EH (cell line): ENCODE measurements around the gene ZBTB1.
A peak's percentile ranks its signal among the peaks of the same experiment; 100 is the strongest.
"Not testable (repeated sequence)": the region's sequence is repeated elsewhere in the genome, so short reads cannot be mapped to it uniquely, and the experiment has no call there.

Experiments used
- DNase-seq: peaks from one replicate; pipeline ENCODE4 v3.0.0-alpha.2; 2015; ENCODE audit warnings: low read depth

The ZBTB1 gene

DNA sequence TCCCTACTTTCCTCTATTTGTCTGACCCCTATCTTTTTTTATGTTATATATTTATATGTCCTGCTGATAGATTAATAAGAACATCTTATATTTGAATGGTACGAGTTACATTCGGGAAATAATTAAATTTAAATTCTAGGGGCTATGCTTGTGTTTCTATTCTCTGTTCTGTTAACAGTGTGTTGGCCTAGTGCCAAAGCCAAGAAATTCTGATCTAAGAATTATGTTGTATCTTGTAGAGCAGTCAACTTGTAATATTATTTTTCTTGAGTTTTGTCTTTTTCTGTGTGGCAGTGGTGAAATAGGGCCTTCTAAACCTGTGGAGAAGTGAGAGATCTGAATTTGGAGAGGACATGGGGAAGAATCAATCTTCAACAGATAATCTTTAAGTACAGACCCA, 27.0 kb downstream of the ZBTB1 start:
- no peak for DNase-seq

DNA sequence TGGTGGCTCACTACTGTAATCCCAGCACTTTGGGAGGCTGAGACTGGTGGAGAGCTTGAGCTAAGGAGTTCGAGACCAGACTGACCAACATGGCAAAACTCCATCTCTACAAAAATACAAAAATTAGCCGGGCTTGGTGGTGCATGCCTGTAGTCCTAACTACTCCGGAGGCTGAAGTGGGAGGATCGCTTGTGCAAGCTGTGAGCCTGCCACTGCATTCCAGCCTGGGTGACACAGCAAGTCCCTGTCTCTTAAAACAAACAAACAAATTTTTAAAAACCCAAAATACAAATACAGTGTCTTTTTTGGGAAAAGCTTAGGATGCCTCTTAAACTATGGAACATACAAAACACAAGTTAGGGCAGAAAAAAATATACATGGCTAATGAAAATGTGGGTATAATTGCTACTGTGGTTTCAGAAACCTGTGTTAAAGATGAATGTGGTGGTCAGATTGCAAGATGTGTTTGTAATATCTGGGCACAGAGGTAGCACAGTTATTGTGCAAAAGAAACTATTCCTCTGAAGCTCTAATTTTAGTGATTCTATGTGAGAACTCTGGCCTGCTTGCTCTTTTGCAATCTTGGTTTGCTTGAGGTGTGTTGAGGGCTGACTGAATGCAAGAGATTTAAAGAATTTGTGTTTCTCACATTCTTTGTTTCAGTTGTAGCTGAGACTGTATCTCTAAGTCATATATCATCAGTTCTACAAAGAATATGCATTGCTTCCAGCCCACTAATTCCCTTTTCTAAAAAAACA, 32.1 kb downstream of the ZBTB1 start:
- DNase-seq = peak; percentile 81

DNA sequence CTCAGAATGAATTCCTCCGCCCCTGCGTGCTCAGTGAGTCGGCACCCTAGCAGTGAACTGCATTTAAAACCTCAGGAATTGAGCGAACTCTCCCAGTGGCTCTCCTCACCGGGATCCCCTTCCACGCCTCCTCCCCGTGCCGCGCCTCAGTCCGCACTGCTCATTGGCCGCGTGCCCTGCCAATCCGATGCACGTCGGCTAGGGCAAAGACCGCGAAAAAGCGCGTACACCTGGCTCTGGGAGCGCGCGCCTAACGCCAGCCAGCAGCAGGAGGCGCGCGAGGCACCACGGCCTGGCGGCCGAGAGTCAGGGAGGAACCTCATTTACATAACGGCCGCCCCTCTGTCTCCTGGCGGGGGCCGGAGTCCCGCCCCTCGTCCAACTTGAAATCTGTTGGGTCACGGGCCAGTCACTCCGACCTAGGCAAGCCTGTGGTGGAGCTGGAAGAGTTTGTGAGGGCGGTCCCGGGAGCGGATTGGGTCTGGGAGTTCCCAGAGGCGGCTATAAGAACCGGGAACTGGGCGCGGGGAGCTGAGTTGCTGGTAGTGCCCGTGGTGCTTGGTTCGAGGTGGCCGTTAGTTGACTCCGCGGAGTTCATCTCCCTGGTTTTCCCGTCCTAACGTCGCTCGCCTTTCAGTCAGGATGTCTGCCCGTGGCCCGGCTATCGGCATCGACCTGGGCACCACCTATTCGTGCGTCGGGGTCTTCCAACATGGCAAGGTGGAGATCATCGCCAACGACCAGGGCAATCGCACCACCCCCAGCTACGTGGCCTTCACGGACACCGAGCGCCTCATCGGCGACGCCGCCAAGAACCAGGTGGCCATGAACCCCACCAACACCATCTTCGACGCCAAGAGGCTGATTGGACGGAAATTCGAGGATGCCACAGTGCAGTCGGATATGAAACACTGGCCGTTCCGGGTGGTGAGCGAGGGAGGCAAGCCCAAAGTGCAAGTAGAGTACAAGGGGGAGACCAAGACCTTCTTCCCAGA, 35.9 kb downstream of the ZBTB1 start, which contains the start of gene HSPA2:
TSS of gene HSPA2 (plus strand) at position 534 of the 995 bp plus-strand sequence. CDS start at position 643, 109 bp downstream.
- DNase-seq = peak; percentile 99

DNA sequence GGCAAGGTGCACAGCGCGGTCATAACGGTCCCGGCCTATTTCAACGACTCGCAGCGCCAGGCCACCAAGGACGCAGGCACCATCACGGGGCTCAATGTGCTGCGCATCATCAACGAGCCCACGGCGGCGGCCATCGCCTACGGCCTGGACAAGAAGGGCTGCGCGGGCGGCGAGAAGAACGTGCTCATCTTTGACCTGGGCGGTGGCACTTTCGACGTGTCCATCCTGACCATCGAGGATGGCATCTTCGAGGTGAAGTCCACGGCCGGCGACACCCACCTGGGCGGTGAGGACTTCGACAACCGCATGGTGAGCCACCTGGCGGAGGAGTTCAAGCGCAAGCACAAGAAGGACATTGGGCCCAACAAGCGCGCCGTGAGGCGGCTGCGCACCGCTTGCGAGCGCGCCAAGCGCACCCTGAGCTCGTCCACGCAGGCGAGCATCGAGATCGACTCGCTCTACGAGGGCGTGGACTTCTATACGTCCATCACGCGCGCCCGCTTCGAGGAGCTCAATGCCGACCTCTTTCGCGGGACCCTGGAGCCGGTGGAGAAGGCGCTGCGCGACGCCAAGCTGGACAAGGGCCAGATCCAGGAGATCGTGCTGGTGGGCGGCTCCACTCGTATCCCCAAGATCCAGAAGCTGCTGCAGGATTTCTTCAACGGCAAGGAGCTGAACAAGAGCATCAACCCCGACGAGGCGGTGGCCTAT, 36.8 kb downstream of the ZBTB1 start:
- peak; percentile 32 for DNase-seq

DNA sequence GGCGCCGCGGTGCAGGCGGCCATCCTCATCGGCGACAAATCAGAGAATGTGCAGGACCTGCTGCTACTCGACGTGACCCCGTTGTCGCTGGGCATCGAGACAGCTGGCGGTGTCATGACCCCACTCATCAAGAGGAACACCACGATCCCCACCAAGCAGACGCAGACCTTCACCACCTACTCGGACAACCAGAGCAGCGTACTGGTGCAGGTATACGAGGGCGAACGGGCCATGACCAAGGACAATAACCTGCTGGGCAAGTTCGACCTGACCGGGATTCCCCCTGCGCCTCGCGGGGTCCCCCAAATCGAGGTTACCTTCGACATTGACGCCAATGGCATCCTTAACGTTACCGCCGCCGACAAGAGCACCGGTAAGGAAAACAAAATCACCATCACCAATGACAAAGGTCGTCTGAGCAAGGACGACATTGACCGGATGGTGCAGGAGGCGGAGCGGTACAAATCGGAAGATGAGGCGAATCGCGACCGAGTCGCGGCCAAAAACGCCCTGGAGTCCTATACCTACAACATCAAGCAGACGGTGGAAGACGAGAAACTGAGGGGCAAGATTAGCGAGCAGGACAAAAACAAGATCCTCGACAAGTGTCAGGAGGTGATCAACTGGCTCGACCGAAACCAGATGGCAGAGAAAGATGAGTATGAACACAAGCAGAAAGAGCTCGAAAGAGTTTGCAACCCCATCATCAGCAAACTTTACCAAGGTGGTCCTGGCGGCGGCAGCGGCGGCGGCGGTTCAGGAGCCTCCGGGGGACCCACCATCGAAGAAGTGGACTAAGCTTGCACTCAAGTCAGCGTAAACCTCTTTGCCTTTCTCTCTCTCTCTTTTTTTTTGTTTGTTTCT, 37.6 kb downstream of the ZBTB1 start:
- DNase-seq = peak; percentile 26

DNA sequence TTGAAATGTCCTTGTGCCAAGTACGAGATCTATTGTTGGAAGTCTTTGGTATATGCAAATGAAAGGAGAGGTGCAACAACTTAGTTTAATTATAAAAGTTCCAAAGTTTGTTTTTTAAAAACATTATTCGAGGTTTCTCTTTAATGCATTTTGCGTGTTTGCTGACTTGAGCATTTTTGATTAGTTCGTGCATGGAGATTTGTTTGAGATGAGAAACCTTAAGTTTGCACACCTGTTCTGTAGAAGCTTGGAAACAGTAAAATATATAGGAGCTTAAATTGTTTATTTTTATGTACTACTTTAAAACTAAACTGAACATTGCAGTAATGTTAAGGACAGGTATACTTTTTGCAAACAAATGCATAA, 38.2 kb downstream of the ZBTB1 start:
- DNase-seq = no peak

DNA sequence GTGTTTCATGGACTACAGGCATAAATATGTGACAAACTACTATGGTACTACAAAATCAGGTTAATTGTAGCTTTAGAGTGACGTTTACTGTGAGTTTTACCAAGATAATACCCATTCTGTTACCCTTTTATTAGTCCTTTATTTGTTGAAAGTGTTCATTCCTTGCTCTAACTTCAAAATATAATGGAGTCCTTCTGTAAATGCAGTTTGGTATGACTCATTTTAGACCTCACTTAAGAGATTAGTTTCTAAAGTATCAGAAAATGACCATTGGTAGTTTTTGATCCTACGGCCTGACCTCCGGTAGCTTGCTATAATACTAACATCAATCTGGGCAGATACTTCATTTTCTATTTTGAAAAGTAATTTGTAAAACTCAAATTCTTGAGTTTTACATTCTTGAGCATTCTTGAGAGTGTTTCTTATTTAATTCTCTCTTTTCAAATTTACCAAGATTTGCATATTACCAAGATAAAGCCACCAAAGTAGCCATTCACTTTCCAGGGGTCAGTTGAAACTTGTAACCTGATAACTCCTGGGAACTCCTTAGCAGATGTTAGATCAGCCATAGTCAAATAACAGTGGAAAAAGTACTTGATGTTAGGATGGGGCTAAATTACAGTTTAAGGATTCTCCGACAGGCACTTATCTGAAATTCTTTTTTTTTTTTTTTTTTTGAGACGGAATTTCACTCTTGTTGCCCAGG, 40.2 kb downstream of the ZBTB1 start:
- DNase-seq = no peak

DNA sequence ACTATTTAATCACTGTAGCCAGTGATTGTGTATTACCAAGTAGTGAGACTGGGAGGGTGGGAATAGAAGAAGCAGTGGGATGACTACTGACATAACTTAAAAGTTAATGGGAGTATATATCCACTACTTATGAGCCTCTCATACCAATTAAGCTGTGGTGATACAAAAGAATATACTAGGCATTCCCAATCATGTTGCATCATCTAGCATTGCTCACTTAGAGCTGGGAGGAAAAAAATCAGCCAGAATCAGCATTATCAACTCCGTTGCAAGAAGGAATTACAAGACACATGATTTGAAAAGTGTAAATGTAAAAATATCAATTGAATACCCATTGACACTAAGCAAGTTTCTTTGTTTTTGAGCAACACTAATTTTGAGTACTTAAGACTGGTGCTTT, 44.4 kb downstream of the ZBTB1 start:
- peak; percentile 51 for DNase-seq

DNA sequence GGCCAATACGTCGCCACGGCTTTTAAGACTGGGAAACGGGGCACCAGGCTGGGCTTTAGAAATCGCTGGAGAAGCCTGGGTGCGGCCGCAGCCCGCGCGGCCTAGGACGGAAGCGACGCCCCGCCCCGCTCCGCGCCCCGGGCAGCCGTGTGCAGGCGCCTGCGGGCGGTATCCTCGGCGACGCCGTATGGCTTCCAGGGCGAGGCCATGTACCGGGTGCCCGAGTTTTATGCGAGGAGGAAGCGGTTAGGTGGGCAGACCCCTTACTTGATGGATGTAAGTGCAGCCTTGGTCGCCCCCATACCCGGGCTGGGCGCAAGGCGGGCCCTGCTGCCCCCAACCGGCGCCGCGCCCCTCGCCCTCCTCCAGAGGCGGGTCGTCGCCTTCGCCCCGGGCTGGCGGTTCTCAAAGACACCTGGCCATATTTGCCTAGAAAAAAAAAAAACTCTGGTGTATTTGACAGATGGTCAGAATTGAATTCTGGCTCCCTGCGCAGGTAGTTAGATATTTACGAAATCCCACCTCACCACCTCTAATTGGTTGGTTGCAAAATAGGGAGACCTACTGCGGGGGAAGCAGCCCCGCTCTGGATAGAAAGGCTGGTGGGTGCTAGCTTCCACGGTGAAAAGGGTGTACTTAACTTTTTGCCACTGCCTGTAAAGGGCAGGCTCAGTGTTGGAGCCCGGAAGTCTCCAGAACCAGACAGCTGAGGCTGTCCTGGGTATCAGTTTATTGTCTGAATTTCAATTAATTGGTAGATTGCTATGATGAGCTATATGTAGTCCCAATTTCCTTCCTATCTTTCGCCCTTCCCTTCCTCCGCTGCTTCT, 45.4 kb downstream of the ZBTB1 start, which contains the start of gene PPP1R36:
TSS of gene PPP1R36 (plus strand) at position 171 of the 830 bp plus-strand sequence. CDS start at position 208, 37 bp downstream.
- peak; percentile 41 for DNase-seq

DNA sequence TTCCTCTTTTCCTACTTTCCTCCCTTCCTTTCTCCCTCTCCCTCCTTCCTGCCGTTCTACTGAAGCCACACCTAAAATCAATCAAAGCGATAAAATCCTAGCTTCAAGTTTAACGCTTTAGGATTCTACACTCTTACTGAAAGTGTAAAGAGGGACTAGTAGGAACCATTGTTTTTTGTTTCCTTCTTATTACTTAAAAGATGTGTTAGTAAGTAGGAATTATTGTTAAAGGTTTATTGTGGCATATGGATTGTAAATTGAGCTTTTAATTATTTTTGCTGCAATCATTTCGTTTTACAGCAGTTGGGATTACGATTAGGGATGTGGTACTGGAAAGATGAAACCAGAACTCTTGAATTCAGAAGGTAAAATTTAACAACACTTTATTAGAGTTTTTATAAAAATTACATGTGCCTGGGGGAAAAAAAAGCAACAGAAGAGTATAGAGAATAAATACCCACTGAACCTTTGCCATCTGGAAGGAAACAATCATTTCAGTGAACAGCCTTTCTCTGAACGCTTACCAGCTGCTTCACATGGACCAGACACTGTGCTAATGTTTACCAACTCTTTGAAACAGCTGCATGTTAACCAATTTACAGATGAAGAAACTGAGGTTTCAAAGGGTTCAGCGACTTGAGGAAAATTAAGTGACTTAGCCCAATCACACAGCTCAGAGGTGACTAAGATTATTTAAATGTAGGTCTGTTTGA, 46.2 kb downstream of the ZBTB1 start:
- no peak for DNase-seq

DNA sequence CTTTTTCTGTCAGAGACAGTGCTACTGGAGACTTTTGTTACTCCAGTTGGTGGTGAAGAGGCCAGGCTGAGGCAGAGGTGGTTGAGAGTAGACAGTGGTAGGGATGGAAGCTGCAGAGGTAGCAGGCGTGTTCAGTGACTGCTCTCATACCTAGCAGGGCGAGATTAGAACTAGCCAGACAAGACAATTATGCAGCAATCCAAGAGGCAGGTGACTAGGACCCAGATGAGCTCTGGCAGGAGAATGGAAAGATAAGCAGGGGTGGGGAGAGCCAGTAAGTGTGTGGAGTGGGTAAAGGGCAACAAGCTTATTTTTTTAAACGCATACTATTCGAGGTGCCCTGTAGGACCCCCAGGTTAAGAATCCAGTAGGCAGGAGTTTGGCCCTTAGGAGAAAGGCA, 50.0 kb downstream of the ZBTB1 start:
- no peak for DNase-seq

DNA sequence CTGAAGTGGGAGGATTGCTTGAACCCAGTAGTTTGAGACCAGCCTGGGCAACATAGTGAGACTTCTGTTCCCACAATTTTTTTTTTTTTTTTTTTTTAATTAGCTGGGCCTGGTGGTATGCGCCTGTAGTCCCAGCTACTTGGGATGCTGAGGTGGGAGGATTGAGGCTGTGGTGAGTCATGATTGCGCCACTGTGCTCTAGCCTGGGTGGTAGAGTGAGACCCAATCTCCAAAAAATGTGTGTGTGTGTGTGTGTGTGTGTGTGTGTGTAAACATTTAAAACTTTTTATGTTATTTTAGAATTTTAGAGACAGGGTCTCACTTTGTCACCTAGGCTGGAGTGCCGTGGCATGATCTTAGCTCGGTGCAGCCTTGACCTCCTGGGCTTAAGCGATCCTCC, 52.0 kb downstream of the ZBTB1 start:
- DNase-seq = peak; percentile 95

DNA sequence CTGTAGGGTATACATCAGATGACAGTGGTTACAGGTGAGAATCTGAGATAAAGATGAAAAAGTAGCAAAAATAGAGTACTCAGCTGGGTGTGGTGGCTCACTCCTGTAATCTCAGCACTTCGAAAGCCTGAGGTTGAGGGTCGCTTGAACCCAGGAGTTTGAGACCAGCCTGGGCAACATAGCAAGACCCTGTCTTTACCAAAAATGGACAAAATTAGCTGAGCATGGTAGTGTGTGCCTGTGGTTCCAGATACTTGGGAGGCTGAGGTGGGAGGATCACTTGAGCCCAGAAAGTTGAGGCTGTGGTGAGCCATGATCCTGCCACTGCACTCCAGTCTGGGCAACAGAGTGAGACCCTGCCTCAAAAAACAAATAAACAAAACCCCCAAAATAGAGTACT, 53.6 kb downstream of the ZBTB1 start:
- DNase-seq = not testable (repeated sequence)

DNA sequence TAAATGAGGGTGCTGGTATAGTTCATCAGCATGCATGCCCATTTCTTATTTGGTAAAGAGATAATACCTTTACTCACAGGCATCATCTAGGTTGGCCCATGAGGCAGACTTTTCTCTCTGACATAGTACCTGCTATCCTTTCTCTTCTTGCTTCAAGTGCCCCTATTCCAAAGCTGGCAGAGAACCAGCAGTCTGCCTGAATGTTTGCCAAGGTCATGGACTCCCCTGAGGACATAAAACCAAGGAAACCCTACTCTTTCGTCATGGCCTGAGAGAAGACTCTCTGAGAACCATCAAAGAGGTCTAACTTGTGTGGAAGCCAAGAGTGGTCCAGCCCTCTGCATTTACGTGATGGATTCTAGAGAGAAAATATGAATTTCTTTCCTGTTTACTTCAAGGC, 57.1 kb downstream of the ZBTB1 start:
- no peak for DNase-seq

DNA sequence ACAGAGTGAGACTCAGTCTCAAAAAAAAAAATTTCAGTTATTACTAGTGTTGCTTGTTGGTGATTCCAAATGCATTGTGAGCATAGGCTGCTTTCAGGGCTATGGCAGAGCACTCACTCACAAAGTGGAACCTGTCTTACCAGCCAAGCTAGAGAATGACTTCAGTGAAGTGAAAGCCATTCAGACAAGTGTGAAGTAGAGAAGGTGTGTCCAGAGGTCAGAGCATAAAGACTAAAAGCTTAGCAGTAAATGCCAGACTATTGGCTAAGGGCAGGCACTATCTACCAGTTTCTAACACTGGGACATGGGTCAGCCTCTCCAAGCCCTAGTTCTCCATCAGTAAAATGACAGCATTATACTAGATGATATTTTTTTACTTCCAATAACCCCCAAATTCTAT, 57.9 kb downstream of the ZBTB1 start:
- DNase-seq = no peak

DNA sequence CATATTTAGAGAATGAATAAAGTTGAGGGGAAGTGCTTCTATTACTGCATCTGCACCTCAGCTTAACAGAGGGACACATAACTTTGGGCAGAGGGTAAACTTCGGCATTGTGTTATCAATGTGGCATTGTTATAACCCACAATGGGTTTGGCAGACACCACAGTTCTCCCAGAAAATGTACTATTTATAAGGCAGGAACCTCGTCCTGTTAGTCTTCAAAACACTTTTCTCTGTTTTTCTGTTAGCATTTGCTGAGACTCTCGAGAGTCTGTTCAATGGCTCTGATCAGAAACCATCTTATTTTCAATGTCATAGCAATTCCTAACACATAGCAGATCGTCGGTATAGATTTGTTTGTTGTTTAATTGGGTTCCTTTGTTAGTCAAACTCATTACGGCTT, 59.1 kb downstream of the ZBTB1 start:
- no peak for DNase-seq

DNA sequence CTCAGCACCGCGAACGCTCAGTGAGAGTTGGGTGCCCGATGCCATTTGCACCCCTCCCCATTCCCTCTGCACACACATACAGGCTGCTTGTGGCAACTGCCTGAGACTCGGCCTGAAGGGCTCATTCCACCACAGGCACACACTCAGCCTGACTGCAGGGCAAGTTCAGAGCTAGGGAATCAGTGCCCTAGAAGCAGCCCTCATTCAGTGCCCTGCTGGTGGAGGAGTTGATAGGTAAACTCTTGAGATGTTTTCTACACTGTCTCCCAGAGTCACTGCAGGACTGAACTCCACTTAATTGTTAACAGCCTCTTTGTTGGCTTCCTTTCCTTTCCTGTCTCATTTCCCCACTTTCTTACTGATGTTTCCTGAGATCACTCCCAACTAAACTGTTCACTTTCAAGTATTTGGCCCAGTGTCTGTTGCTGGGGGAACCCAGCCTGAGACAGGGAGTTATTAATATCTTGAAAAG, 62.1 kb downstream of the ZBTB1 start:
- DNase-seq = peak; percentile 44

DNA sequence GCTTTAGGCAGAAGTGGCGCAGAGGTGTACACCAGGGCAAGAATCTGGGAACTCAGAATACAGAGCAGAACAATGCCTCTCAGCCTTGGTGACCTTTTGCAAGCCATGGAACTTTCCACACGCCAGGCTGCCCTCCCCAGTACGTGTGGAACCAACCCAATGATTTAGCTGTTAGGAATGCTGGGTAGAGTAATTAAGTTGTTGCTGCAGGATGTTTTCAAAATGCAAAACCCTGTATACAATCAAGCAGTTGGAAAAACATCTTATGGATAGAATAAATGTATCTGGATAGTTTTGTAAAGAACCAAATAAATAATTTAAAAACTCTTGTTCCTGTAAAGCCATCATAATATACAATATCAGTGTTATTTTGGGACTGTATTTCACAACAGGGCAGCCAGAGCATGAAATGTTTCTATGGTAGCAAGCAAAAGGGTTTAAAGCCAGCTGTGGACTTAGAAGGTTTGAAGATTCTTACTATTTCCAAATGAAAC, 64.6 kb downstream of the ZBTB1 start:
- DNase-seq = peak; percentile 88

DNA sequence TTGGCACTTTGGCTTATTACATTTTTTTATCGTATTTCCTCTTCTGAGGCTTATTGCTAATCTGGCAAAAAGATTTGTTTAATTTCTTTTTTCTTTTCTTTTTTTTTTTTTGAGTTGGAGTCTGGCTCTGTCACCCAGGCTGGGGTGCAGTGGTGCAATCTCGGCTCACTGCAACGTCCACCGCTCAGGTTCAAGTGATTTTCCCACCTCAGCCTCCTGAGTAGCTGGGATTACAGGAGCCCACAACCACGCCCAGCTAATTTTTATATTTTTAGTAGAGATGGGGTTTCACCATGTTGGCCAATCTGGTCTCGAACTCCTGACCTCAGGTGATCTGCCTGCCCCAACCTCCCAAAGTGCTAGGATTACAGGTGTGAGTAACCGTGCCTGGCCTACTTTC, 65.1 kb downstream of the ZBTB1 start:
- not testable (repeated sequence) for DNase-seq
